ENCODE results near the gene PHKB.
"Not testable (repeated sequence)": the region's sequence is repeated elsewhere in the genome, so short reads cannot be mapped to it uniquely, and the experiment has no call there.

GRCh38 chr16:47554587-47554986, 93.5 kb downstream of the PHKB start:
- TF ChIP-seq, protein P1, sequence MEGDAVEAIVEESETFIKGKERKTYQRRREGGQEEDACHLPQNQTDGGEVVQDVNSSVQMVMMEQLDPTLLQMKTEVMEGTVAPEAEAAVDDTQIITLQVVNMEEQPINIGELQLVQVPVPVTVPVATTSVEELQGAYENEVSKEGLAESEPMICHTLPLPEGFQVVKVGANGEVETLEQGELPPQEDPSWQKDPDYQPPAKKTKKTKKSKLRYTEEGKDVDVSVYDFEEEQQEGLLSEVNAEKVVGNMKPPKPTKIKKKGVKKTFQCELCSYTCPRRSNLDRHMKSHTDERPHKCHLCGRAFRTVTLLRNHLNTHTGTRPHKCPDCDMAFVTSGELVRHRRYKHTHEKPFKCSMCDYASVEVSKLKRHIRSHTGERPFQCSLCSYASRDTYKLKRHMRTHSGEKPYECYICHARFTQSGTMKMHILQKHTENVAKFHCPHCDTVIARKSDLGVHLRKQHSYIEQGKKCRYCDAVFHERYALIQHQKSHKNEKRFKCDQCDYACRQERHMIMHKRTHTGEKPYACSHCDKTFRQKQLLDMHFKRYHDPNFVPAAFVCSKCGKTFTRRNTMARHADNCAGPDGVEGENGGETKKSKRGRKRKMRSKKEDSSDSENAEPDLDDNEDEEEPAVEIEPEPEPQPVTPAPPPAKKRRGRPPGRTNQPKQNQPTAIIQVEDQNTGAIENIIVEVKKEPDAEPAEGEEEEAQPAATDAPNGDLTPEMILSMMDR (IDR thresholded peaks at IDR 0.05; ENCODE audit: poor library complexity, severe bottlenecking) = not testable (repeated sequence)
- TF ChIP-seq POLR2AphosphoS5 (IDR thresholded peaks at IDR 0.05); TAF1 (IDR thresholded peaks at IDR 0.05; ENCODE audit: low read depth); EP300 (conservative IDR thresholded peaks at IDR 0.05; ENCODE audit: poor library complexity, severe bottlenecking); REST (IDR thresholded peaks at IDR 0.05; ENCODE audit: borderline replicate concordance); EZH2 (IDR thresholded peaks at IDR 0.05; ENCODE audit: borderline replicate concordance, insufficient read depth, low read length, poor library complexity, severe bottlenecking): not testable (repeated sequence)
